Measurements from ENCODE around the gene TSPAN18. TPM values are rescaled to one million over a fixed set of nuclear protein-coding genes. Genes with fewer than 3 reads are reported as not detected.
A peak's percentile ranks its signal among the peaks of the same experiment; 100 is the strongest.

Gene TSPAN18
- 10 to 100 TPM; 22.9 to 23.5 TPM for total RNA-seq

GRCh38 chr11:44726283-44727113 is at the start of gene TSPAN18:
TSS of gene TSPAN18 (plus strand) at chr11:44726962. CDS start at chr11:44906417, 179,455 bp downstream.
- peaks cover 45% of the 10 kb centered on the region for H3K27me3 Mint-ChIP-seq
- POLR2A ChIA-PET, result no interaction called here
- peaks cover 29% of the 10 kb centered on the region for H3K4me1 Mint-ChIP-seq
- peak within 1 kb of the TSS; percentile 81 for H3K27ac Mint-ChIP-seq
- H3K4me3 Mint-ChIP-seq, result peak within 1 kb of the TSS; percentile 76
- DNase-seq, result peak; percentile 12
- no peaks in the 10 kb centered on the region for H3K9me3 Mint-ChIP-seq
- H3K36me3 Mint-ChIP-seq (ENCODE audit: low read depth), result no peaks in the 10 kb centered on the region
- CTCF ChIA-PET, result no interaction called here

GRCh38 chr11:44680982-44681597 is 45.7 kb upstream of the TSPAN18 start:
- Mint-ChIP-seq H3K27ac (peak overlapping the region; percentile 90), H3K9me3 (peaks cover 5% of the 10 kb centered on the region), H3K36me3 (ENCODE audit: low read depth) (peaks cover 6% of the 10 kb centered on the region), H3K4me3 (peak overlapping the region; percentile 72), H3K4me1 (peaks cover 44% of the 10 kb centered on the region), H3K27me3 (peaks cover 3% of the 10 kb centered on the region)
- POLR2A ChIA-PET, result interaction anchor here (0.7 kb wide), 1 partner anchor 48 kb away, joined by 3 read pairs; no protein-coding TSS in a partner anchor
- DNase-seq, result peak; percentile 80
- CTCF ChIA-PET, result interaction anchor here (1.4 kb wide), 1 partner anchor 14 kb away, joined by 4 read pairs; no protein-coding TSS in a partner anchor

- peak overlapping the region; percentile 72 for H3K4me3 Mint-ChIP-seq
- ChIA-PET POLR2A (no interaction called here), CTCF (interaction anchor here (1.4 kb wide), 1 partner anchor 14 kb away, joined by 4 read pairs; no protein-coding TSS in a partner anchor)
- peak overlapping the region; percentile 90 for H3K27ac Mint-ChIP-seq
- H3K4me1 Mint-ChIP-seq, result peaks cover 47% of the 10 kb centered on the region
- H3K9me3 Mint-ChIP-seq, result peaks cover 8% of the 10 kb centered on the region
- H3K27me3 Mint-ChIP-seq, result peaks cover 3% of the 10 kb centered on the region
- no peak for DNase-seq
- peaks cover 8% of the 10 kb centered on the region for H3K36me3 Mint-ChIP-seq (ENCODE audit: low read depth)
Measured at GRCh38 chr11:44681698-44682097, 45.1 kb upstream of the TSPAN18 start.

- Mint-ChIP-seq H3K4me3 (no peak overlapping the region), H3K27ac (no peak overlapping the region), H3K36me3 (ENCODE audit: low read depth) (peaks cover 6% of the 10 kb centered on the region), H3K27me3 (peaks cover 8% of the 10 kb centered on the region), H3K4me1 (peaks cover 53% of the 10 kb centered on the region), H3K9me3 (peaks cover 8% of the 10 kb centered on the region)
- ChIA-PET CTCF (interaction anchor here (1.7 kb wide), 1 partner anchor 25 kb away, joined by 4 read pairs; no protein-coding TSS in a partner anchor), POLR2A (no interaction called here)
- DNase-seq, result no peak
Measured at GRCh38 chr11:44684859-44685281, 41.9 kb upstream of the TSPAN18 start.

- ChIA-PET POLR2A (no interaction called here), CTCF (interaction anchor here (1.2 to 1.3 kb wide), 2 partner anchors 10 to 16 kb away, joined by 3 read pairs; no protein-coding TSS in a partner anchor)
- Mint-ChIP-seq H3K4me3 (no peak overlapping the region), H3K27ac (no peak overlapping the region), H3K27me3 (peaks cover 5% of the 10 kb centered on the region), H3K4me1 (peaks cover 28% of the 10 kb centered on the region), H3K36me3 (ENCODE audit: low read depth) (peaks cover 4% of the 10 kb centered on the region), H3K9me3 (peaks cover 4% of the 10 kb centered on the region)
- no peak for DNase-seq
Measured at GRCh38 chr11:44687388-44687787, 39.4 kb upstream of the TSPAN18 start.

GRCh38 chr11:44689265-44689664 is 37.5 kb upstream of the TSPAN18 start:
- DNase-seq, result no peak
- Mint-ChIP-seq H3K27ac (no peak overlapping the region), H3K4me3 (no peak overlapping the region), H3K9me3 (peaks cover 3% of the 10 kb centered on the region), H3K4me1 (peaks cover 19% of the 10 kb centered on the region), H3K36me3 (ENCODE audit: low read depth) (peaks cover 4% of the 10 kb centered on the region), H3K27me3 (peaks cover 4% of the 10 kb centered on the region)
- ChIA-PET CTCF (interaction anchor here (1.1 kb wide), 1 partner anchor 10 kb away, joined by 3 read pairs; no protein-coding TSS in a partner anchor), POLR2A (no interaction called here)

- Mint-ChIP-seq H3K4me3 (no peak overlapping the region), H3K27ac (no peak overlapping the region), H3K9me3 (peaks cover 3% of the 10 kb centered on the region), H3K36me3 (ENCODE audit: low read depth) (peaks cover 4% of the 10 kb centered on the region), H3K4me1 (peaks cover 25% of the 10 kb centered on the region), H3K27me3 (peaks cover 4% of the 10 kb centered on the region)
- no peak for DNase-seq
- ChIA-PET POLR2A (no interaction called here), CTCF (interaction anchor here (1.1 kb wide), 1 partner anchor 15 kb away, joined by 4 read pairs; no protein-coding TSS in a partner anchor)
Measured at GRCh38 chr11:44690651-44691050, 36.1 kb upstream of the TSPAN18 start.

- Mint-ChIP-seq H3K36me3 (ENCODE audit: low read depth) (no peaks in the 10 kb centered on the region), H3K4me3 (no peak overlapping the region), H3K27me3 (peaks cover 4% of the 10 kb centered on the region), H3K27ac (no peak overlapping the region), H3K4me1 (peaks cover 16% of the 10 kb centered on the region), H3K9me3 (no peaks in the 10 kb centered on the region)
- no peak for DNase-seq
- ChIA-PET POLR2A (no interaction called here), CTCF (interaction anchor here (1.2 kb wide), 1 partner anchor 14 kb away, joined by 3 read pairs; no protein-coding TSS in a partner anchor)
Measured at GRCh38 chr11:44692460-44692859, 34.3 kb upstream of the TSPAN18 start.

- peak overlapping the region; percentile 31 for H3K27ac Mint-ChIP-seq
- H3K36me3 Mint-ChIP-seq (ENCODE audit: low read depth), result no peaks in the 10 kb centered on the region
- ChIA-PET CTCF (interaction anchor here (2.9 kb wide), 1 partner anchor 15 kb away, joined by 15 read pairs; no protein-coding TSS in a partner anchor), POLR2A (no interaction called here)
- H3K27me3 Mint-ChIP-seq, result peaks cover 2% of the 10 kb centered on the region
- no peak overlapping the region for H3K4me3 Mint-ChIP-seq
- peaks cover 5% of the 10 kb centered on the region for H3K4me1 Mint-ChIP-seq
- no peak for DNase-seq
- H3K9me3 Mint-ChIP-seq, result no peaks in the 10 kb centered on the region
Measured at GRCh38 chr11:44693654-44694119, 33.1 kb upstream of the TSPAN18 start.

GRCh38 chr11:44694443-44694842 is 32.3 kb upstream of the TSPAN18 start:
- Mint-ChIP-seq H3K36me3 (ENCODE audit: low read depth) (no peaks in the 10 kb centered on the region), H3K4me3 (no peak overlapping the region), H3K4me1 (peaks cover 5% of the 10 kb centered on the region), H3K27ac (peak overlapping the region; percentile 69), H3K27me3 (peaks cover 3% of the 10 kb centered on the region), H3K9me3 (no peaks in the 10 kb centered on the region)
- ChIA-PET CTCF (interaction anchor here (2.9 kb wide), 1 partner anchor 16 kb away, joined by 15 read pairs; no protein-coding TSS in a partner anchor), POLR2A (no interaction called here)
- DNase-seq, result no peak

GRCh38 chr11:44695169-44695833 is 31.5 kb upstream of the TSPAN18 start:
- Mint-ChIP-seq H3K36me3 (ENCODE audit: low read depth) (no peaks in the 10 kb centered on the region), H3K4me3 (no peak overlapping the region), H3K27ac (peak overlapping the region; percentile 69), H3K4me1 (peaks cover 5% of the 10 kb centered on the region), H3K9me3 (no peaks in the 10 kb centered on the region), H3K27me3 (peaks cover 4% of the 10 kb centered on the region)
- CTCF ChIA-PET, result interaction anchor here (2.9 kb wide), 1 partner anchor 17 kb away, joined by 15 read pairs; no protein-coding TSS in a partner anchor
- DNase-seq, result no peak
- POLR2A ChIA-PET, result no interaction called here

- Mint-ChIP-seq H3K4me1 (peaks cover 5% of the 10 kb centered on the region), H3K36me3 (ENCODE audit: low read depth) (no peaks in the 10 kb centered on the region), H3K9me3 (no peaks in the 10 kb centered on the region), H3K27me3 (peaks cover 4% of the 10 kb centered on the region), H3K4me3 (no peak overlapping the region), H3K27ac (no peak overlapping the region)
- DNase-seq, result no peak
- ChIA-PET CTCF (interaction anchor here (0.7 to 1.0 kb wide), 2 partner anchors 12 kb away, joined by 3 read pairs; no protein-coding TSS in a partner anchor), POLR2A (no interaction called here)
Measured at GRCh38 chr11:44698252-44698912, 28.4 kb upstream of the TSPAN18 start.
